ENCODE data around the gene SUV39H1. TPM values are rescaled to one million over a fixed set of nuclear protein-coding genes. Genes with fewer than 3 reads are reported as not detected.
"Not testable (repeated sequence)": the region's sequence is repeated elsewhere in the genome, so short reads cannot be mapped to it uniquely, and the experiment has no call there.

Gene SUV39H1
- total and polyA plus RNA-seq, 4 donors: 3.2 to 5.8 (median 3.7) TPM

GRCh38 chrX:48652055-48652579 is 44.4 kb upstream of the SUV39H1 start:
- 79% methylated on average over 5 of the region's 5 CpGs for WGBS

GRCh38 chrX:48654746-48655145 is 41.8 kb upstream of the SUV39H1 start:
- H3K27me3 ChIP-seq (ENCODE audit: control insufficient read depth in 4 of 4, insufficient read depth in 4 of 4, low read length in 3 of 4); DNase-seq (ENCODE audit: low spot score); H3K4me3 ChIP-seq (ENCODE audit: low read depth in 1 of 3, low read length in 3 of 3); H3K36me3 ChIP-seq (ENCODE audit: control insufficient read depth in 4 of 4, insufficient read depth in 3 of 4, low read depth in 1 of 4, low read length in 3 of 4); H3K4me1 ChIP-seq (ENCODE audit: control insufficient read depth in 4 of 4, insufficient read depth in 4 of 4, low read length in 3 of 4); H3K9me3 ChIP-seq (ENCODE audit: control insufficient read depth in 4 of 4, low read length in 3 of 4); H3K9ac ChIP-seq (ENCODE audit: low read depth in 1 of 2, low read length in 2 of 2); H3K27ac ChIP-seq (ENCODE audit: low read depth in 1 of 2, low read length in 2 of 2): not testable (repeated sequence)
- 44% methylated on average over 19 of the region's 19 CpGs for WGBS

More at GRCh38 chrX:48652055-48652579, 44.4 kb upstream of the SUV39H1 start:
- H3K36me3 ChIP-seq (ENCODE audit: control insufficient read depth in 4 of 4, insufficient read depth in 3 of 4, low read depth in 1 of 4, low read length in 3 of 4); H3K9me3 ChIP-seq (ENCODE audit: control insufficient read depth in 4 of 4, low read length in 3 of 4); H3K4me3 ChIP-seq (ENCODE audit: low read depth in 1 of 3, low read length in 3 of 3); H3K27ac ChIP-seq (ENCODE audit: low read depth in 1 of 2, low read length in 2 of 2); DNase-seq (ENCODE audit: low spot score); H3K9ac ChIP-seq (ENCODE audit: low read depth in 1 of 2, low read length in 2 of 2); H3K4me1 ChIP-seq (ENCODE audit: control insufficient read depth in 4 of 4, insufficient read depth in 4 of 4, low read length in 3 of 4); H3K27me3 ChIP-seq (ENCODE audit: control insufficient read depth in 4 of 4, insufficient read depth in 4 of 4, low read length in 3 of 4): not testable (repeated sequence)

- not testable (repeated sequence) for H3K36me3 ChIP-seq (ENCODE audit: control insufficient read depth in 4 of 4, insufficient read depth in 3 of 4, low read depth in 1 of 4, low read length in 3 of 4); H3K4me1 ChIP-seq (ENCODE audit: control insufficient read depth in 4 of 4, insufficient read depth in 4 of 4, low read length in 3 of 4); H3K27me3 ChIP-seq (ENCODE audit: control insufficient read depth in 4 of 4, insufficient read depth in 4 of 4, low read length in 3 of 4); H3K4me3 ChIP-seq (ENCODE audit: low read depth in 1 of 3, low read length in 3 of 3); DNase-seq (ENCODE audit: low spot score); H3K27ac ChIP-seq (ENCODE audit: low read depth in 1 of 2, low read length in 2 of 2); H3K9me3 ChIP-seq (ENCODE audit: control insufficient read depth in 4 of 4, low read length in 3 of 4); H3K9ac ChIP-seq (ENCODE audit: low read depth in 1 of 2, low read length in 2 of 2)
- 96% methylated on average over 30 of the region's 34 CpGs for WGBS
Observed at GRCh38 chrX:48659686-48660085, 36.8 kb upstream of the SUV39H1 start.

- H3K9ac ChIP-seq (ENCODE audit: low read depth in 1 of 2, low read length in 2 of 2): no peak overlapping the region
- WGBS: 100% methylated on average over 1 of the region's 1 CpG
- no peak for DNase-seq (ENCODE audit: low spot score)
Observed at GRCh38 chrX:48663241-48663640, 33.3 kb upstream of the SUV39H1 start.

More at GRCh38 chrX:48663241-48663640, 33.3 kb upstream of the SUV39H1 start:
- no peaks in the 10 kb centered on the region for H3K36me3 ChIP-seq (ENCODE audit: control insufficient read depth in 4 of 4, insufficient read depth in 3 of 4, low read depth in 1 of 4, low read length in 3 of 4)
- H3K4me3 ChIP-seq (ENCODE audit: low read depth in 1 of 3, low read length in 3 of 3): no peak overlapping the region
- peaks cover 0 to 1% (median 0%) of the 10 kb centered on the region in 4 donors for H3K9me3 ChIP-seq (ENCODE audit: control insufficient read depth in 4 of 4, low read length in 3 of 4)
- no peak for TF ChIP-seq SP1 (IDR thresholded peaks at IDR 0.05)
- TF ChIP-seq FOXA1 (IDR thresholded peaks at IDR 0.05): no peak
- no peak for TF ChIP-seq GABPA (IDR thresholded peaks at IDR 0.05 in 1 of 2, conservative IDR thresholded peaks at IDR 0.05 in 1 of 2)
- no peak for TF ChIP-seq NR2F2 (IDR thresholded peaks at IDR 0.05)
- no peak for TF ChIP-seq TAF1 (conservative IDR thresholded peaks at IDR 0.05)
- TF ChIP-seq FOXA2 (IDR thresholded peaks at IDR 0.05): no peak
- TF ChIP-seq RXRA (IDR thresholded peaks at IDR 0.05): no peak
- TF ChIP-seq MAX (IDR thresholded peaks at IDR 0.05): no peak
- no peak for TF ChIP-seq ATF3 (IDR thresholded peaks at IDR 0.05)
- TF ChIP-seq ZBTB33 (IDR thresholded peaks at IDR 0.05): no peak
- no peak for TF ChIP-seq REST (IDR thresholded peaks at IDR 0.05)
- no peak for TF ChIP-seq EGR1 (IDR thresholded peaks at IDR 0.05; ENCODE audit: low read depth in 2 of 2)
- no peak for TF ChIP-seq JUND (IDR thresholded peaks at IDR 0.05)
- TF ChIP-seq HNF4G (IDR thresholded peaks at IDR 0.05): no peak
- TF ChIP-seq CTCF (IDR thresholded peaks at IDR 0.05; ENCODE audit: low read depth, low read length, missing input control): no peak
- no peak for TF ChIP-seq YY1 (IDR thresholded peaks at IDR 0.05)
- TF ChIP-seq RAD21 (IDR thresholded peaks at IDR 0.05): no peak
- H3K4me1 ChIP-seq (ENCODE audit: control insufficient read depth in 4 of 4, insufficient read depth in 4 of 4, low read length in 3 of 4): no peaks in the 10 kb centered on the region
- H3K27ac ChIP-seq (ENCODE audit: low read depth in 1 of 2, low read length in 2 of 2): no peak overlapping the region
- H3K27me3 ChIP-seq (ENCODE audit: control insufficient read depth in 4 of 4, insufficient read depth in 4 of 4, low read length in 3 of 4): no peaks in the 10 kb centered on the region
